Heart left ventricle (tissue), 16 donors: ENCODE results near the gene CAPS. TPM values are rescaled to one million over a fixed set of nuclear protein-coding genes. Genes with fewer than 3 reads are reported as not detected.

ENCODE experiments used
- ATAC-seq, 4 donors: fragments of 200-7000 bp; cut with Tn5 transposase; one replicate each; pipeline ENCODE4 v1.9.1; 2020 to 2022; ENCODE audit warnings: moderate library complexity in 4 of 4, mild to moderate bottlenecking in 3 of 4, moderate number of reproducible peaks in 1 of 4
- DNase-seq, 5 donors: peaks; one replicate each; pipeline ENCODE4 v3.0.0-alpha.2; 2020
- H3K27ac ChIP-seq, 12 donors: fragments of 200-600 bp; sonication (generic) in 4 of 12; one replicate each; pipeline versions ENCODE4 v1.5.0 to v1.8.0; 2016 to 2022; ENCODE audit warnings: mild to moderate bottlenecking in 2 of 12
- H3K27me3 ChIP-seq, 9 donors: fragments of 200-600 bp; sonication (generic) in 2 of 9; one replicate each; pipeline versions ENCODE4 v1.5.1 to v1.8.0; 2016 to 2022; ENCODE audit warnings: mild to moderate bottlenecking in 3 of 9
- H3K36me3 ChIP-seq, 9 donors: fragments of 200-600 bp; sonication (generic) in 2 of 9; one replicate each; pipeline versions ENCODE4 v1.5.0 to v1.8.0; 2018 to 2022; ENCODE audit warnings: mild to moderate bottlenecking in 2 of 9
- H3K4me1 ChIP-seq, 12 donors: fragments of 200-600 bp; sonication (generic) in 4 of 12; one replicate each; pipeline versions ENCODE4 v1.5.0 to v1.8.0; 2016 to 2022; ENCODE audit warnings: mild to moderate bottlenecking in 3 of 12
- H3K4me3 ChIP-seq, 12 donors: fragments of 200-600 bp; sonication (generic) in 4 of 12; one replicate each; pipeline versions ENCODE4 v1.5.0 to v1.8.0; 2017 to 2022; ENCODE audit warnings: mild to moderate bottlenecking in 9 of 12, moderate library complexity in 4 of 12
- H3K9me3 ChIP-seq, 12 donors: fragments of 200-600 bp; sonication (generic) in 4 of 12; one replicate each; pipeline versions ENCODE4 v1.5.0 to v1.8.0; 2016 to 2022; ENCODE audit warnings: mild to moderate bottlenecking in 1 of 12
- POLR2A ChIP-seq, 2 donors: fragments of 450-650 bp; IDR thresholded peaks; one replicate each; pipeline ENCODE4 v1.6.1; 2017; ENCODE audit warnings: antibody characterized with exemption in 2 of 2, mild to moderate bottlenecking in 2 of 2, moderate library complexity in 2 of 2
- WGBS, 4 donors: extraction: QIAGEN DNeasy Blood & Tissue Kit in 2 of 4; methylation state at CpG; one replicate each; pipeline versions ENCODE4 v1.1.5 to v1.1.7; 2013 to 2018; 5-methylcytosine and 5-hydroxymethylcytosine counted together
- intact Hi-C, 10 donors: fragments of 100-400 bp; cut with DNase I; formaldehyde crosslinking; loops; one replicate each; pipeline versions ENCODE4 v1.11.1 to v1.14.2; 2022
- polyA plus RNA-seq, 2 donors: library from polyadenylated mRNA; stranded (reverse); fragments of 200-250 nt; gene quantifications; one replicate each; pipeline ENCODE4 v1.2.3, GENCODE V29; 2013
- total RNA-seq, 9 donors: library from RNA; depleted of rRNA in 2 of 9; stranded (reverse); fragments of >200 nt in 2 of 9; fragmentation: NEBNext Ultra II Directional in 3 of 9; extraction: Animal tissue kit (Norgen Biotek cat#: 25700) in 3 of 9; gene quantifications; one replicate each; pipeline versions ENCODE4 v1.1.0 to v1.2.4, GENCODE V29; 2016 to 2023
- TF ChIP-seq, protein P1 (sequence below), 12 donors: fragments of 200-600 bp; sonication (generic) in 4 of 12; IDR thresholded peaks; one replicate each; pipeline versions ENCODE4 v1.5.0 to v1.8.0; 2018 to 2022; ENCODE audit warnings: antibody characterized with exemption in 12 of 12, mild to moderate bottlenecking in 5 of 12
- donor health status: ischemic (EF 13 %, LVEDD 7.1; RV severe dilation, severe dysfunction).
- donor health status: healthy with polysubstance abuse.
- donor health status: DM: no; HTN: yes; CAD: no.
- donor health status: DM: no; HTN: no; CAD: no.
- donor health status: ischemic (EF 25% LVEDD 6.9; RV normal size, moderate dysfunction).
- donor health status: ischemic (EF 25% LVEDD 5.7; RV mildly dilated, moderate dysfunction).
- donor health status: healthy.
- donor health status: DM: yes; HTN: yes; CAD: no.
- donor health status: ischemic (EF 35%, LVEDD 5.7; RV mildly dilated, moderate dysfunction).
- donor health status: nonischemic (EF 11% LVEDD 7.7; RV severe dilation, severe dysfunction).
- donor health status: DM: yes; HTN: yes; CAD: no.
- donor health status: PGD.
- donor health status: ischemic (EF 29% LVEDD 5.4; RV normal size, mild dysfunction).
- donor health status: nonischemic (EF 23%, LVEDD 6.1; RV moderate dilation, normal function).

Gene CAPS
- total and polyA plus RNA-seq, 11 donors = 1.2 to 6.2 (median 3.3) TPM

DNA sequence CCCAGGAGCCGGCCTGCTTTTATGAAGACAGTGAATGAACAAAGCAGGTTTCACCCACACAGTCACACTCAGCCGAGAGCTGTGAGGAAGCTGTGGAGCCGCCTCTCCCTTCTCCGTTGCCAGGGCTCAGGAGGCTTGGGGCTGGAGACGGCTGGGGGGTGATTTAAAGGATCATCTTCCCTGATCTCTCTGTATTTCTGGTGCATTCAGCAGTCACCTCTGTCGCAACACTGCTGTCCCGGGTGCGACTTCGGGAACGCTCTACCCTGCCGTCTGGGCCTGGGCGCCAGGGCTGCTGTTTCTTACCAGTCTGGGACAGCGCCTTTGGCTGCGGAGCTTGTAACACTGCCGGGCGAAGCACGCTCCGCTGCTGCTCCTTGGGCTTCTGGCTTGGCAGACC is 18.1 kb downstream of the CAPS start:
- DNase-seq (no peak), ATAC-seq (no peak)
- Histone ChIP-seq H3K4me3 (no peak overlapping the region), H3K27ac (peak overlapping the region in 1 of 12 donors; percentile 61), H3K4me1 (peaks cover 5 to 52% (median 27%) of the 10 kb centered on the region in 12 donors), H3K36me3 (peaks cover 0 to 90% (median 70%) of the 10 kb centered on the region in 9 donors), H3K9me3 (no peaks in the 10 kb centered on the region), H3K27me3 (no peaks in the 10 kb centered on the region)
- intact Hi-C loops = no loop called here
- 97 to 98% (median 98%) methylated on average over 15 to 18 of the region's 18 CpGs for WGBS, 4 donors
- TF ChIP-seq, protein P1, sequence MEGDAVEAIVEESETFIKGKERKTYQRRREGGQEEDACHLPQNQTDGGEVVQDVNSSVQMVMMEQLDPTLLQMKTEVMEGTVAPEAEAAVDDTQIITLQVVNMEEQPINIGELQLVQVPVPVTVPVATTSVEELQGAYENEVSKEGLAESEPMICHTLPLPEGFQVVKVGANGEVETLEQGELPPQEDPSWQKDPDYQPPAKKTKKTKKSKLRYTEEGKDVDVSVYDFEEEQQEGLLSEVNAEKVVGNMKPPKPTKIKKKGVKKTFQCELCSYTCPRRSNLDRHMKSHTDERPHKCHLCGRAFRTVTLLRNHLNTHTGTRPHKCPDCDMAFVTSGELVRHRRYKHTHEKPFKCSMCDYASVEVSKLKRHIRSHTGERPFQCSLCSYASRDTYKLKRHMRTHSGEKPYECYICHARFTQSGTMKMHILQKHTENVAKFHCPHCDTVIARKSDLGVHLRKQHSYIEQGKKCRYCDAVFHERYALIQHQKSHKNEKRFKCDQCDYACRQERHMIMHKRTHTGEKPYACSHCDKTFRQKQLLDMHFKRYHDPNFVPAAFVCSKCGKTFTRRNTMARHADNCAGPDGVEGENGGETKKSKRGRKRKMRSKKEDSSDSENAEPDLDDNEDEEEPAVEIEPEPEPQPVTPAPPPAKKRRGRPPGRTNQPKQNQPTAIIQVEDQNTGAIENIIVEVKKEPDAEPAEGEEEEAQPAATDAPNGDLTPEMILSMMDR (IDR thresholded peaks at IDR 0.05) = no peak
- TF ChIP-seq POLR2A (IDR thresholded peaks at IDR 0.05) = no peak

DNA sequence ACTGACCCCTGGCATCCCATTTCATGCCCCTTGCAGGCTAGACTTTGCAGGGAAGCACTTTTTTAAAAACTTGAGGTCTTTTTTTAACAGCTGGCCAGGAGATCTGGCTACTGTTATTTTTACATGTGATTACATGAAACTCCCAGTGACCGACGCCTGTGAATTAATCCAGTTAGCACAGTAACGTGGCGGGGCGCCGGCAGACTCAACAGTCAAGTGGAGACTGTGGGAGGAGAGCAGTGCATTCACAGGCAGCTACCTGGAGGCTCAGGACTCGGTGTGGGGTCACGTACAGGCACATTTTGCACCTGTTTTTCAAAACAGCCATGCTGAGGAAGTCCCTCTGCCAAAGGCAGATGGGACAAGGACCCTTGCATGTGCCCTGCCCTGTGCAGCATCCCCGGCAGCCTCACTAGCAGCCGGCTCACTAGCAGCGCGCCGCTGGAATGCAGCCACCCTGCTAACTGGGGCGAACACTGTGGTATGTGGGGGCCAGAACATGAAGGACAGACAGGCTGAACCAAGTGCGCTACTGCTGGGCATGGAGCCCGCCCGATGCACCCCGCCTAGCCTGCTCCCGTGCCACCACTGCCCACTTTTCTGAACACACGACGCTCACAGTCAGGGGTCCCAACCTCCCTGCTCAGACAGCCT is 18.7 kb downstream of the CAPS start:
- Histone ChIP-seq H3K4me1 (peaks cover 2 to 47% (median 22%) of the 10 kb centered on the region in 12 donors), H3K27me3 (no peaks in the 10 kb centered on the region), H3K4me3 (no peak overlapping the region), H3K27ac (peak overlapping the region in 1 of 12 donors; percentile 61), H3K9me3 (no peaks in the 10 kb centered on the region), H3K36me3 (peaks cover 0 to 88% (median 67%) of the 10 kb centered on the region in 9 donors)
- no peak for ATAC-seq
- intact Hi-C loops = no loop called here
- 93 to 96% (median 95%) methylated on average over 18 to 21 of the region's 21 CpGs for WGBS, 4 donors
- DNase-seq = no peak
- no peak for TF ChIP-seq POLR2A (IDR thresholded peaks at IDR 0.05)
- TF ChIP-seq, protein P1 (IDR thresholded peaks at IDR 0.05) = no peak

DNA sequence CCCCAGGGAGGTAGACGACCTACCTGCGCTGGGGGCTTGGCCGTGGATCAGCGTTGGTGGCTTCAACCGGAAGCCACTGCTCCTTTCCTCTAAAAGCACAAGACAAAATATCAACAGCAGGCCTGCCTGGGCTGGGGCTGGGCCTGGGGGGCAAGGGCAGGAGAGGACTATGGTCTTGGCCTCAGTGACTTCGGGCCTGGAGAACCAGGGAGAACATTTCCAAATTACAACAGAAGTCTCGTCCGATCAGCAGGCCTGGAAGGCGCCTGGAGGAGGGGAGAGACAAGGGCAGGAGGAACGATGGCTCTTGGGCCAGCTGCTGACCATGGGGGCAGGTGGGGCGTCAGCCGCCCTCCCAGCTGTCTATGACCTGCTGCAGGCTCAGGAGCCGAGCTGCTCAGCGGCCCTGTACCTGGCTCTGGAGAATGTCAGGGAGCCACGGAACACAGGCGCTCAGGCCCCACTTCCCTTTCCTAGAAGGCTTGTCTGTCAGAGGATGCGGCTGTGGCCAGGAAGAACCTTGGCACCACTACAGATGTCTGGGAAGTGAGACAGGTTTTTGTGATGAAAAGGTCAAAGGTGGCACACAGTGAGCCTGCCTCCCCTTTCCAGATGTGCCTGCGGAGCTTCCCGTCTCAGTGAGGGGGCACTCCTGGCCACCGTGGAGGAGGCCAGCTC is 19.5 kb downstream of the CAPS start:
- H3K4me1 ChIP-seq = peaks cover 2 to 42% (median 20%) of the 10 kb centered on the region in 12 donors

DNA sequence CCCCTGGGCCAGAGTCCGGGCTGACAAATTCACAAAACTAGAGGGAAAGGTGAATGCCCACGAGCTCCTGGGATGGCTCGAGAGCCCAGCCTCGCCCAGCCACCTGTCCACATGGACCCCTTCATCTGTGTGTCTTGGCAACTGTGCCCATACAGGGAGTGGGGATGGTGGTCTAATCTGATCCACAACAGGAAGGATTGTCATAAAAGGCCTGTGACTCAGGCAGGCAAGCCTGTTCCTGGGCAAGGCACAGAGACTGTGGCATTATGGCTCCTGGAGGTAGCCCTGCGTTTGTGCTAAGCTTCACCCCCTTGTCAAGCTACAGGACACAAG is 20.0 kb downstream of the CAPS start:
- intact Hi-C loops = no loop called here
- Histone ChIP-seq H3K36me3 (peaks cover 0 to 84% (median 61%) of the 10 kb centered on the region in 9 donors), H3K4me3 (no peak overlapping the region), H3K9me3 (no peaks in the 10 kb centered on the region), H3K4me1 (peaks cover 2 to 42% (median 20%) of the 10 kb centered on the region in 12 donors), H3K27me3 (no peaks in the 10 kb centered on the region), H3K27ac (peak overlapping the region in 4 of 12 donors; percentile 1 to 69 (median 38))
- WGBS, 4 donors = 60 to 84% (median 80%) methylated on average over 5 of the region's 5 CpGs
- ATAC-seq (no peak), DNase-seq (no peak)
- TF ChIP-seq, protein P1 (IDR thresholded peaks at IDR 0.05) = no peak
- no peak for TF ChIP-seq POLR2A (IDR thresholded peaks at IDR 0.05)

More for the DNA sequence above, 19.5 kb downstream of the CAPS start:
- DNase-seq (no peak), ATAC-seq (no peak)
- no peaks in the 10 kb centered on the region for H3K9me3 ChIP-seq
- peaks cover 0 to 84% (median 62%) of the 10 kb centered on the region in 9 donors for H3K36me3 ChIP-seq
- H3K4me3 ChIP-seq = no peak overlapping the region
- intact Hi-C loops = no loop called here
- no peaks in the 10 kb centered on the region for H3K27me3 ChIP-seq
- TF ChIP-seq, protein P1 (IDR thresholded peaks at IDR 0.05) = no peak
- no peak for TF ChIP-seq POLR2A (IDR thresholded peaks at IDR 0.05)
- WGBS, 4 donors = 70 to 79% (median 73%) methylated on average over 19 to 20 of the region's 20 CpGs
- peak overlapping the region in 4 of 12 donors; percentile 1 to 69 (median 38) for H3K27ac ChIP-seq
